ENCODE measurements around the gene KCNK2. TPM values are rescaled to one million over a fixed set of nuclear protein-coding genes. Genes with fewer than 3 reads are reported as not detected.

The KCNK2 gene
- total RNA-seq, 2 donors from 2014 or later = 0.17 to 0.56 TPM

DNA sequence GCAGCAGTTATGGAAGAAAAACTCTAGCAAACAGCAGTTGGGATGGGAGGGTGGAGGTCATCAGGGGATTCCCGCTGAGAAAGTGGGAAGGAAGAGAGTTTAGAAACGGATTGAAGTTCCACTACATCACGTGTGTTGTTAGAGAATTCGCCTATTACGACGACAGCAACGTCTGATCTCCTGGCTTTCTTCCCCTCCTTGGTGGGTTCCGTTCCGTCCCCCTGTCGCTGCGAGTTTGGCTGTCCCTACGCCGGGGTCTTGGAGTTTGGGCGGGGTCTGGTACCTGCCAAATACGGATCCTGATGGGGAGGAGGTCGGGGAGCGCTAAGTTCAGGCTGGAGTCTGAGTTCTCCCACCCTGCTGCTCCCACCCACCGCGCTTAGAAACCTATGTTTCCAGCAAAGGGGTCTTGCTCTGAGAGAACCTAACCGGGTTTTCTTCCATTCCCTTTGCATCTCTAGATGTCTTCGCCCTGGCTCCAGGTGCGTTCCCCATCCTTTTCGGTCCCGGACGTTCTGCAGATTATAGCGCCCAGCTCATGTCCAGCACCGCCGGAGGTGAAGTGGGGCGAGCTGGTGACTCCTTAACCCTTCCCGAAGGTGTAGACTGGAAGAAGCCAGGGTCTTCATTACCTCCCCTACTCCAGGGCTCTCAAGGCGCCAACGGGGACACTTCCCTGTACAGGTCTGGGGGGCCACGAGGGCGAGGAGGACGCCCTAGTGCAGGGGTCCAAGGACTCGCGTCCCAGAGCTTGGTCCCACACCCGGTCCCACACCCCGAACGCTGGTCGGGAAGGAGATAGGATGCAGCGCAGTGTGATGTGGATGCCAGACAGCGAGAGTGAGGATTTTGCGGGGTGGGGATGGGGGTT, 641 bp upstream of the KCNK2 start:
- H3K27ac ChIP-seq = no peak overlapping the region
- intact Hi-C loops (cut with DNase I) = no loop called here

DNA sequence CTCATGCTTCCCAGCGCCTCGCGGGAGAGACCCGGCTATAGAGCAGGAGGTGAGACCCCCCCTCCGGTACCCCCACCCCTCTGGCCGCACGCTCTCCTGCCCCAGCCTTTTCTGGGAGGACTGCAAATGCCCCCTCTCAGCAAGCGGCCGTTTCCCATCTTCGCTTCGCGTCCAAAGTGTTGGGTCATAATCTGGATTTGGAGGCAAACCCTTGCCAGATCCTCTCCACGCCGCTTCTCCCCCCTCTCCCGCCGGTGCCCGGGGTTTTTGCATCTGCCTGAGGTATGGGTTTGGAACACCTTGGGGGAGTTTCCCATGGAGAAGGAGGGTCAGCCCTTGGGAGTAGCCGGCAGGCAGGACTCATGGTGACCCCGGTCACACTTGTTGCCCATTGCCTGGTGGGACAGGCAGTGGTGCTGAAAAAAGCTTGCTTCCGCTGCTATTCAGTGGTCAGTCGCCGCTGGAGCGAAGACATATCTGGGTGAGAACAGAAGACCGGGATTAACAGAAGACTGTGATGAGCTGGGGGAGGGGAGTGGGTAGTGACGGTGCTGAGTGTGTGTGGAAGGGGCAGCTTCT, 935 bp downstream of the KCNK2 start:
- Histone ChIP-seq H3K27me3 (peaks cover 24% of the 10 kb centered on the region), H3K9me3 (no peaks in the 10 kb centered on the region), H3K36me3 (no peaks in the 10 kb centered on the region), H3K27ac (no peak overlapping the region), H3K9ac (ENCODE audit: low read depth in 2 of 2, low read length in 2 of 2) (no peak overlapping the region), H3K4me1 (no peaks in the 10 kb centered on the region), H3K4me3 (no peak overlapping the region)
- intact Hi-C loops (cut with DNase I) = no loop called here
- TF ChIP-seq, protein P1, sequence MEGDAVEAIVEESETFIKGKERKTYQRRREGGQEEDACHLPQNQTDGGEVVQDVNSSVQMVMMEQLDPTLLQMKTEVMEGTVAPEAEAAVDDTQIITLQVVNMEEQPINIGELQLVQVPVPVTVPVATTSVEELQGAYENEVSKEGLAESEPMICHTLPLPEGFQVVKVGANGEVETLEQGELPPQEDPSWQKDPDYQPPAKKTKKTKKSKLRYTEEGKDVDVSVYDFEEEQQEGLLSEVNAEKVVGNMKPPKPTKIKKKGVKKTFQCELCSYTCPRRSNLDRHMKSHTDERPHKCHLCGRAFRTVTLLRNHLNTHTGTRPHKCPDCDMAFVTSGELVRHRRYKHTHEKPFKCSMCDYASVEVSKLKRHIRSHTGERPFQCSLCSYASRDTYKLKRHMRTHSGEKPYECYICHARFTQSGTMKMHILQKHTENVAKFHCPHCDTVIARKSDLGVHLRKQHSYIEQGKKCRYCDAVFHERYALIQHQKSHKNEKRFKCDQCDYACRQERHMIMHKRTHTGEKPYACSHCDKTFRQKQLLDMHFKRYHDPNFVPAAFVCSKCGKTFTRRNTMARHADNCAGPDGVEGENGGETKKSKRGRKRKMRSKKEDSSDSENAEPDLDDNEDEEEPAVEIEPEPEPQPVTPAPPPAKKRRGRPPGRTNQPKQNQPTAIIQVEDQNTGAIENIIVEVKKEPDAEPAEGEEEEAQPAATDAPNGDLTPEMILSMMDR (IDR thresholded peaks at IDR 0.05) = no peak
- DNase-seq = no peak

More for the DNA sequence above, 641 bp upstream of the KCNK2 start:
- H3K9ac ChIP-seq (ENCODE audit: low read depth in 2 of 2, low read length in 2 of 2) = no peak overlapping the region
- H3K4me3 ChIP-seq = no peak overlapping the region
- no peaks in the 10 kb centered on the region for H3K9me3 ChIP-seq
- H3K4me1 ChIP-seq = no peaks in the 10 kb centered on the region
- no peak for DNase-seq
- TF ChIP-seq, protein P1 (IDR thresholded peaks at IDR 0.05) = no peak
- peaks cover 24% of the 10 kb centered on the region for H3K27me3 ChIP-seq
- H3K36me3 ChIP-seq = no peaks in the 10 kb centered on the region

DNA sequence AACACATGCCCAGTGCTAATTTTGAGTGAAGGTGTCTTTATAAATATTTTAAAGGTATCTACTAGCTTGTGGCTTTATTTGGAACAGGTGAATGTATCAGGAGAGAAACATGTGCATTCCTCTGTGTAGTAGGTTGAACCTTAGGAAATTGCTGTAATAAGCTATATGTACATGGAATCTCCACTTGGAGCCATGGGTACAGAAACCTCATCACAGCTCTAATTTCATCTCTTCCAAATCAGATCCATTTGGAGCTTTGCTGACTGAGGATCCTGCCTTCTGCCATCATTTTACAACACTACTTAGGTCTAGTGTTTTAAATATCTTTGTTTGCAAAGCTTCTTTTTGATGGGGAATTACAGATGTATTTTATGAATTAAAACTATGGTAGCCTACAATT, 2.1 kb downstream of the KCNK2 start:
- H3K9me3 ChIP-seq = no peaks in the 10 kb centered on the region
- intact Hi-C loops (cut with DNase I) = no loop called here
- DNase-seq = no peak
- H3K4me1 ChIP-seq = no peaks in the 10 kb centered on the region
- H3K9ac ChIP-seq (ENCODE audit: low read depth in 2 of 2, low read length in 2 of 2) = no peak overlapping the region
- H3K4me3 ChIP-seq = no peak overlapping the region
- peaks cover 24% of the 10 kb centered on the region for H3K27me3 ChIP-seq
- TF ChIP-seq, protein P1 (IDR thresholded peaks at IDR 0.05) = no peak
- no peak overlapping the region for H3K27ac ChIP-seq
- no peaks in the 10 kb centered on the region for H3K36me3 ChIP-seq

DNA sequence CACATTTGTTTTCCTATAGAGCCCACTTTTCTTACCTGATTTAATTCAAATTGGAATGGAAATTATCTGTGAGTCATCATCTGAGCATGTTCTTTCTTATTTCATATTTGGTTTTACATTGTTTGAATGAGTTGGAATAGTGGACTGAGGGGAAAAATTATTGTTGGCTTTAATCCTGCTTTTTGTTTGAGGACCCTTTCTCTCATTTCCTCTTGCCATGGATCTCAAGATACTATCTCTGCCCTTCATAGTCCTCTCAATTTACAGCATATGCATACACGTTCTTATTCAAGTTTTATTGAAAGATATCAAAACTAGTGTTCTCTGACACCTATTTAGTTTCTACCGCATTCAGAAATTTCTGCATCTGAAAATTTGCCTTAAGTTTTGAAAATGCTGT, 5.1 kb downstream of the KCNK2 start:
- Histone ChIP-seq H3K27me3 (peaks cover 13% of the 10 kb centered on the region), H3K9me3 (no peaks in the 10 kb centered on the region), H3K4me3 (no peak overlapping the region), H3K4me1 (no peaks in the 10 kb centered on the region), H3K9ac (ENCODE audit: low read depth in 2 of 2, low read length in 2 of 2) (no peak overlapping the region), H3K27ac (no peak overlapping the region), H3K36me3 (no peaks in the 10 kb centered on the region)
- intact Hi-C loops (cut with DNase I) = no loop called here
- TF ChIP-seq, protein P1 (IDR thresholded peaks at IDR 0.05) = no peak
- DNase-seq = no peak

DNA sequence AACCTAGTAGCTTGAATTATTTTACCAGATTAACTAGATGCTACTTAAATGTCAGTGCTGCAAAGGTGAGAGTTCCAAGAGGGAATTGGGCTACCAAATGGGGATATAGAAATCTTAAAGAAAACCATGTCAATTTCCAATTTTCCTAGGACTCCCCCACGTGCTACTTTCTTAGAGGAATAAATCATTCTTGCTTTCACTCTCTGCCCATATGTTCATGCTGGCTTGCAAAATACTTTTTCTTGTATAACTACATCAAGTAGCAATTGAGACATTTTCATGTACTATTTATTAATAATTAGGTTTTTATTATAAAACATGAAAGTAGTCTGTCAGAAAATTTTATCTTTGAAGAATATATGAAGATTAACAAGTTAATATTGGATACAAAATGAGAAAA, 11.8 kb downstream of the KCNK2 start:
- intact Hi-C loops (cut with DNase I) = no loop called here
- DNase-seq = no peak
- no peaks in the 10 kb centered on the region for H3K27me3 ChIP-seq

More for the DNA sequence above, 11.8 kb downstream of the KCNK2 start:
- H3K9me3 ChIP-seq = no peaks in the 10 kb centered on the region
- H3K4me1 ChIP-seq = no peaks in the 10 kb centered on the region
- H3K4me3 ChIP-seq = no peak overlapping the region
- no peaks in the 10 kb centered on the region for H3K36me3 ChIP-seq
- TF ChIP-seq, protein P1 (IDR thresholded peaks at IDR 0.05) = no peak
- H3K9ac ChIP-seq (ENCODE audit: low read depth in 2 of 2, low read length in 2 of 2) = no peak overlapping the region
- H3K27ac ChIP-seq = no peak overlapping the region
